ENCODE data around the gene KHSRP.

Gene KHSRP

GRCh38 chr19:6464070-6464873 is 39.7 kb upstream of the KHSRP start, which contains the start of gene CRB3:
Gene CRB3, plus strand, starts transcription at chr19:6464271. Its CDS starts 431 bp downstream, at chr19:6464702.
- H4K20me1 ChIP-seq (ENCODE audit: insufficient read depth, low read length, poor library complexity, severe bottlenecking) = no peaks in the 10 kb centered on the region
- H3K4me1 ChIP-seq (ENCODE audit: insufficient read depth, low read length, poor library complexity, severe bottlenecking) = no peaks in the 10 kb centered on the region
- no peak within 1 kb of the TSS for H3K4me3 ChIP-seq (ENCODE audit: low read length, poor library complexity, severe bottlenecking)
- no peaks in the 10 kb centered on the region for H3F3A ChIP-seq (ENCODE audit: low read depth)
- no peaks in the 10 kb centered on the region for H3K9me2 ChIP-seq (replicated peaks; ENCODE audit: low read depth, low read length)
- H3K9me3 ChIP-seq (ENCODE audit: insufficient read depth, low read depth, low read length) = no peaks in the 10 kb centered on the region
- H3K27me3 ChIP-seq (ENCODE audit: insufficient read depth, low read length, poor library complexity, severe bottlenecking) = no peaks in the 10 kb centered on the region
- H3K4me2 ChIP-seq (ENCODE audit: low read depth, low read length, poor library complexity, severe bottlenecking) = no peak within 1 kb of the TSS
- H3K9ac ChIP-seq (ENCODE audit: low read depth, low read length, poor library complexity, severe bottlenecking) = no peak within 1 kb of the TSS
- no peaks in the 10 kb centered on the region for H3K79me2 ChIP-seq (ENCODE audit: insufficient read depth, low read length)
- no peaks in the 10 kb centered on the region for H3K36me3 ChIP-seq (ENCODE audit: insufficient read depth, low read length)
- TF ChIP-seq CTCF (conservative IDR thresholded peaks at IDR 0.05; ENCODE audit: low read length) (no peak), EZH2phosphoT487 (IDR thresholded peaks at IDR 0.05; ENCODE audit: borderline replicate concordance) (no peak)
- H2AFZ ChIP-seq (ENCODE audit: low read length) = no peak within 1 kb of the TSS

GRCh38 chr19:6460099-6460884 is 35.7 kb upstream of the KHSRP start:
- Histone ChIP-seq H3K9me2 (replicated peaks; ENCODE audit: low read depth, low read length) (no peaks in the 10 kb centered on the region), H3K9ac (ENCODE audit: low read depth, low read length, poor library complexity, severe bottlenecking) (peak overlapping the region; percentile 48), H3K36me3 (ENCODE audit: insufficient read depth, low read length) (no peaks in the 10 kb centered on the region), H3K4me2 (ENCODE audit: low read depth, low read length, poor library complexity, severe bottlenecking) (peak overlapping the region; percentile 88), H3K79me2 (ENCODE audit: insufficient read depth, low read length) (peaks cover 5% of the 10 kb centered on the region; the same call in 1 of the 2 replicates), H3K27me3 (ENCODE audit: insufficient read depth, low read length, poor library complexity, severe bottlenecking) (no peaks in the 10 kb centered on the region), H3K9me3 (ENCODE audit: insufficient read depth, low read depth, low read length) (no peaks in the 10 kb centered on the region), H2AFZ (ENCODE audit: low read length) (peak overlapping the region; percentile 96), H3K4me3 (ENCODE audit: low read length, poor library complexity, severe bottlenecking) (peak overlapping the region; percentile 78), H3F3A (ENCODE audit: low read depth) (no peaks in the 10 kb centered on the region), H3K4me1 (ENCODE audit: insufficient read depth, low read length, poor library complexity, severe bottlenecking) (peaks cover 12% of the 10 kb centered on the region), H4K20me1 (ENCODE audit: insufficient read depth, low read length, poor library complexity, severe bottlenecking) (no peaks in the 10 kb centered on the region)
- no peak for TF ChIP-seq EZH2phosphoT487 (IDR thresholded peaks at IDR 0.05; ENCODE audit: borderline replicate concordance)
- TF ChIP-seq CTCF (conservative IDR thresholded peaks at IDR 0.05; ENCODE audit: low read length) = peak; percentile 63

- Histone ChIP-seq H3K9me2 (replicated peaks; ENCODE audit: low read depth, low read length) (no peaks in the 10 kb centered on the region), H3K4me2 (ENCODE audit: low read depth, low read length, poor library complexity, severe bottlenecking) (peak within 1 kb of the TSS; percentile 88), H3K9me3 (ENCODE audit: insufficient read depth, low read depth, low read length) (no peaks in the 10 kb centered on the region), H4K20me1 (ENCODE audit: insufficient read depth, low read length, poor library complexity, severe bottlenecking) (no peaks in the 10 kb centered on the region), H2AFZ (ENCODE audit: low read length) (peak within 1 kb of the TSS; percentile 96), H3F3A (ENCODE audit: low read depth) (no peaks in the 10 kb centered on the region), H3K27me3 (ENCODE audit: insufficient read depth, low read length, poor library complexity, severe bottlenecking) (no peaks in the 10 kb centered on the region), H3K4me1 (ENCODE audit: insufficient read depth, low read length, poor library complexity, severe bottlenecking) (peaks cover 12% of the 10 kb centered on the region), H3K9ac (ENCODE audit: low read depth, low read length, poor library complexity, severe bottlenecking) (peak within 1 kb of the TSS; percentile 48), H3K79me2 (ENCODE audit: insufficient read depth, low read length) (peaks cover 5% of the 10 kb centered on the region; the same call in 1 of the 2 replicates), H3K4me3 (ENCODE audit: low read length, poor library complexity, severe bottlenecking) (peak within 1 kb of the TSS; percentile 78), H3K36me3 (ENCODE audit: insufficient read depth, low read length) (no peaks in the 10 kb centered on the region)
- TF ChIP-seq CTCF (conservative IDR thresholded peaks at IDR 0.05; ENCODE audit: low read length) (no peak), EZH2phosphoT487 (IDR thresholded peaks at IDR 0.05; ENCODE audit: borderline replicate concordance) (no peak)
Observed at GRCh38 chr19:6459262-6460098, 34.9 kb upstream of the KHSRP start, which contains the start of gene SLC25A23. Gene SLC25A23, minus strand, starts transcription at chr19:6459792. Its CDS starts 164 bp downstream, at chr19:6459628.
